GM18909 (cell line): ENCODE data around the gene FAM78A.
A peak's percentile ranks its signal among the peaks of the same experiment; 100 is the strongest.

Source experiments
- ATAC-seq: cut with Tn5 transposase; IDR thresholded peaks from one replicate; pipeline ENCODE4 v1.9.1; 2021; ENCODE audit warnings: mild to moderate bottlenecking; ENCODE audit not compliant: unreplicated experiment, poor library complexity

The FAM78A gene

GRCh38 chr9:131240047-131240921 is 36.0 kb downstream of the FAM78A start:
- no peak for ATAC-seq

GRCh38 chr9:131239161-131239975 is 36.9 kb downstream of the FAM78A start:
- ATAC-seq, result no peak

- peak; percentile 20 for ATAC-seq
Measured at GRCh38 chr9:131238402-131239021, 37.8 kb downstream of the FAM78A start.

DNA sequence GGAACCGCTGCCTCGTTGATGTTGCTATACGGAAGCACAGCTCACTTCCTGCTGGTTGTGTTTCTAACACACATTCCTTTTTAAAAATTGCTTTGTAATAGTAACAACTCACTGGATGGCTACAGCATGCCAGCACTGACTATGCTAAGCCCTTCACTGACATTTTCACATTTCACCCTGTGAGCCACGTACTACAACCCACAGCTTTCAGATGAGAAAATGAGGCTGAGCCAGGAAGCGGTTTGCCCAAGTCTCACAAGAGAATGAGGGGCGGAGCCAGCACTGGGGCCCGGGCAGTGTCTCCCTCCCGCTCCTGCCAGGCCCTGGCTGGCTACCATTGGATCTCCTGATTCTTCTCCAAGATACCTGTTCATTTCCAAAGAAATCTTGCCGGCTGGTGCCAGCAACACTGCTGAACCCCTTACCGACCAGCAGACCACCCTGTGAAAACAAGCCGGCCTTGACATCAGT is 38.3 kb downstream of the FAM78A start:
- peak; percentile 87 for ATAC-seq

DNA sequence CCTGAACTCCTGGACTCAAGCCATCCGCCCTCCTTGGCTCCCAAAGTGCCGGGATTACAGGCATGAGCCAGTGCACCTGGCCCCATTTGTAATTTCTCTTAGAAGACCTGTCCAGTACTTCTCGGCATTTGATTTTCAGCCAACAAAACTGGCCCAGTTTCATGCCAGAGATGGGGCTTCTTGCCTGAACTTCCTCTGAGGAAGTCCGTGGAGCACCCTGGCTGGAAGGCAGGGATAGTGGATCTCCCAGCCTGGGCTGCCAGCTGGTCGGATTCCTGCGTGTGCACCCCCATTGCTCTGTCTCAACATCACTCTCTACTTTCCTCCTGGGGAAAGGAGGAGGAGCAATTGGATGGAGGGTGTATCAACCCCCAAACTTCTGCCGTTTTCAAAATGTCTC is 39.0 kb downstream of the FAM78A start:
- no peak for ATAC-seq

GRCh38 chr9:131236761-131237160 is 39.5 kb downstream of the FAM78A start:
- ATAC-seq, result no peak

DNA sequence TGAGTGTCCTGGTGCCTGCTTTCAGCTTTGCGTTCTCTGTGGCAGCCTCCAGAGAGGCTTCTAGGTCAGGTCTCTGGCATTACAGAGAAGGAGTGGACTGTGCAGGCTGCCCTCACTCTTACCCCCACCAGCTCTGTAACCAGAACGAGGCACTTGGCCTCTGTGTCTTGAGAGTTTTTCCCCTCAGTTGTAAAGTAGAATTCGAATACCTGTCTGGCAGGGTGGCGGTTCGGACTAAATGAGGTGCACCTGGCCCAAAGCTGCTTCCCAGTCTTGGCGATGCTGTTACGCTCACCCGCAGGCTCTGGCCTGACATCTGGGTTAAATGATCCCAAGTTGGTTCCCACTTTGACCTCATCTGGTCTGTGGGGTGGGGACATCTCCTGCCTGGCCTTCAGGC is 40.1 kb downstream of the FAM78A start:
- ATAC-seq, result no peak

DNA sequence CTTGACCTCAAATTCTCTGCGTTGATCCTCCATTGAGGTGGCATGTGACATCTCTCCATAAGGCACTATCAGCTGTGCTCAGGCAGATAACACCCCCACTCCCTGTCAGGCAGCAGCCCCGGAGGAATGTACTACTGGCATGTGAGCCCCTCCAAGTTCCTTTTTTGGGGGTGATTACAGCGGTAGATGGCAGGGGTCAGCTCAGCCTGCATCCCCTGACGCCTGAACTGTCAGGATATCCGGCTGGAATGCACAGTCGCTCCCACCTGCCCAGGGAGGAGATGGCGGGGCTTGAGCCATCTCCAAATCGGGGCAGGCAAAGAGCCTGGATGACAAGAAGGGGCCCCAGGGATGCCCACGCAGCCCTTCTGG is 40.8 kb downstream of the FAM78A start:
- no peak for ATAC-seq

GRCh38 chr9:131234799-131235479 is 41.4 kb downstream of the FAM78A start:
- ATAC-seq, result no peak

GRCh38 chr9:131233995-131234394 is 42.3 kb downstream of the FAM78A start:
- no peak for ATAC-seq

- ATAC-seq, result no peak
Measured at GRCh38 chr9:131233556-131233955, 42.8 kb downstream of the FAM78A start.

DNA sequence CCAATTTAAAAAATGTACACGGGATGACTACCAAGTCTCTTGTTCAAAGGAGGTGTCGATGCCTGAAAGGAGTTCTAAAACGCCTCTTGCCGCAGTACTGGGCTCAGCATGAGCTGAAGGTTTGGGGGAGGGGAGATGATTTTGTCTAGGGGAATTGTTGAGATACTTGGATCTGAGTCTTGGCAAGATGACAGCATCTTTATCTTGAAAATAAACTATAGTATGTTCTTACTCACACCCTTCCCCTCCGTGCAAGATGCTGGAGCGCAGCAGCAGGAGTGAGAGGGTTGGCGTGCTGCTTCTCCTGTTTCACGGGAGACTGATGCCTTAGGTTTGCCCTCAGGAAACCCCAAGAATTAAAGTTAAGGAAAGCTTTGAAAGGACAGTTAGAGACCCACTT is 47.3 kb downstream of the FAM78A start:
- ATAC-seq, result no peak

- no peak for ATAC-seq
Measured at GRCh38 chr9:131227959-131228460, 48.3 kb downstream of the FAM78A start.

DNA sequence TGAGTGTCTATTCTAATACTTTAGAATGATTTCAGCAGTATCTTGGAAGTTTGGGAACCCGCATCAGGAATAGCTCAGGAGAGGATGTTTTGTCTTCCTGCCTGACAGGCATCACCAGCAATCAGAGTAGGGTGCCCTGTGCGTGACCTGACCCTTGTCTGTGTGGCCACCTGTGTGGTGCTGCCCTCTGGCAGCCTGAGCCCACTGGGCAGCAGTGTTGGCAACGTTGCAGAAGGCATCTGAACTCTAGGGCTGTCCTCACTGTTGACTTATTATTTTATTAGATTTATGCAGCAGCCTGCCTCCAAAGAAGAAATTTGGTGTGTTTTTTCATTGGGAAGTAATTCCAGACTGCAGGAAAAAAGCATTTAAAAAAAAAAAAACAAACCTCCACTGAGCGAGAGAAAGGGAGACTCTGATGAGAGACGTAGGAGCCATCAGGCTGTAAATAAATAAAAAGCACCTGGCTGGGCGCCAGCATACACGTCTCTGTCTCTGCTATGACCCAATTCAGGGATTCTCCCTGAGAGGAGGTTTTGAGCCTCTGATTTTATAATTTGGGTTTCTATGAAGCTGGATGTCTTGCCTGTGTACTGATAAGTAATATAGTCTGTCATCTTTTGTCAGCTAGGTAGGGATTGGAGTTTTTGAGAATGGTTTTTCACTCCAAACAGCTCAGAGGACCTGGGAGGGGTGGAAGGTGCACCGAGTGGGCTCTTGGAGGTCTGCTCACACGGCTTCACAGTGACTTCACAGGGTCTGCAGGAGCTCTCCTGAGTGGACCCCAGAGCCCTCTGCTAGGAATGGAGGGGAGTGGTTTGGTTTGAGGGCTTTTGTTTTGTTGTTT is 49.0 kb downstream of the FAM78A start:
- no peak for ATAC-seq

DNA sequence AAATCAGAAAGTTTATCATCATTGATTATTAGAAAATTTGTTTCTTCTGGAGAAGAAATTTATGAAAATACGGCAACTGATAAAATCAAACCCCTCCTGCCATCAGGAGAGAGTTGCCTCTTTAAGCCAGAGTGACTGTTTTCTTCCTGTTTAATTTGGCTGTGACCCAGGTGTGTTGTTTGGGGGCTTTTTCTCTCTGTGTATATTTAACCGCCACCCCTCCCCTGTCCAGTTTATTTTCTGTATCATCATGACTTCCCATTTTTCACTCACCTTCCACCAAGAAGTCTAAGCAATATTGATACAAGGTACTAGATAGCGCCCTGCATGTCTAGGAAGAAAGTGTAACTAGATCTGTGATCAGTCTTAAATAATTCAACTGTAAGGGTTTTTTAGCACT is 50.1 kb downstream of the FAM78A start:
- ATAC-seq, result no peak

DNA sequence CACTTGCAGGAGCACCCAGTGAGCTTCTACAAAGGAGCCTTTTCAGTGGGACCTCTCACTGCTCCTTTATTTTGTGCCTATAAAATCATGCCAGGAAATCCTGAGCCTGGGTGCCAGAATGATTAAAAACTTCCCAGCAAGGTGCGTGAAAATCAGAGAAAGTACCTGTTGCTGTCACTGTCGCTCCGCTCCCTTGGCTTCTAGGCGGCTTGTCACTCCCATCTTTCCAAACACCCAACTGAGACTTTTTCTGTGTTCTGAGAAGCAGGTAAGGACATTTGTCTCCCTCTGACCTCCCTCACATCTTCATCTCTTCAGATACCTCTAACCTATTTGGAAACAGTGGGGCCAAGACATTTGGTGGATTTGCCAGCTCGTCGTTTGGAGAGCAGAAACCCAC is 53.9 kb downstream of the FAM78A start:
- ATAC-seq, result no peak

GRCh38 chr9:131220485-131220884 is 55.8 kb downstream of the FAM78A start:
- no peak for ATAC-seq

DNA sequence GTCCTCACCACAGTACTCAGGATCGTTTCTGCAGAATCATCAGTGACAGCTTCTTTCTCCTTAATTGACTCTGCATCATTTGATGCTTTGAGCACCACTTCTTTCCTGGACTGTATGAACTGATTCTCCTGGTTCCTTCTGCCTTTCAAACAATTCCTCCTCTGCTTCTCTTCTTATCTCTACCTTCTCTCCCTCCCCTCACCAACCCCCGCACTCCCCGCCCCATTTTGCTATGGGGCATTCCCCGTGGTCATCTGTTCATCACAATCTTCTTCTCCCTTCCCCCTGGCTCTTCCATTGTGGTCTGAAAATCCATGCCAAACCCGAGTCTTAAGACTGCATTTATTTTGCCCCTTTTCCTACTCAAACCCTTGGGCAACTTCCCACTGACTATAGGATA is 57.9 kb downstream of the FAM78A start:
- no peak for ATAC-seq

GRCh38 chr9:131217331-131218031 is 58.8 kb downstream of the FAM78A start:
- ATAC-seq, result no peak
